Kidney (tissue), 14 donors: Measurements from ENCODE around the gene MPEG1. TPM values are rescaled to one million over a fixed set of nuclear protein-coding genes. Genes with fewer than 3 reads are reported as not detected.

Experiments used
- DNase-seq, 5 donors: peaks; one replicate each; pipeline ENCODE4 v3.0.0-alpha.2; 2013 to 2020
- FAIRE-seq: peaks from 2 replicates; lab custom pipeline; 2012; peaks lifted over from hg19 to GRCh38; lab: Jason Lieb, UNC
- H3K27ac ChIP-seq, 2 donors: one replicate each; pipeline ENCODE4 v1.7.0; 2013; ENCODE audit warnings: low read depth in 2 of 2, low read length in 2 of 2, inconsistent platforms in 1 of 2
- H3K27me3 ChIP-seq: one replicate; pipeline ENCODE4 v1.7.1; 2013; ENCODE audit warnings: low read length, inconsistent platforms; ENCODE audit not compliant: control insufficient read depth, insufficient read depth
- H3K36me3 ChIP-seq, 3 donors: one replicate each; pipeline versions ENCODE4 v1.7.0 to v1.7.1; 2013; ENCODE audit warnings: low read length in 3 of 3, control low read depth in 1 of 3, inconsistent platforms in 1 of 3; ENCODE audit not compliant: insufficient read depth in 3 of 3, control insufficient read depth in 2 of 3
- H3K4me1 ChIP-seq, 3 donors: one replicate each; pipeline versions ENCODE4 v1.7.0 to v1.7.1; 2013; ENCODE audit warnings: low read length in 3 of 3, inconsistent platforms in 1 of 3, low read depth in 1 of 3; ENCODE audit not compliant: control insufficient read depth in 2 of 3, insufficient read depth in 2 of 3
- H3K4me3 ChIP-seq, 3 donors: one replicate each; pipeline versions ENCODE4 v1.7.0 to v1.8.1; 2013; ENCODE audit warnings: low read length in 3 of 3, control low read depth in 1 of 3, inconsistent platforms in 1 of 3
- H3K9ac ChIP-seq, 3 donors: one replicate each; pipeline versions ENCODE4 v1.7.0 to v1.7.1; 2013; ENCODE audit warnings: low read length in 3 of 3, control low read depth in 1 of 3, inconsistent platforms in 1 of 3
- H3K9me3 ChIP-seq, 3 donors: one replicate each; pipeline versions ENCODE4 v1.7.0 to v1.7.1; 2013; ENCODE audit warnings: low read length in 3 of 3, control low read depth in 1 of 3, inconsistent platforms in 1 of 3; ENCODE audit not compliant: control insufficient read depth in 2 of 3, insufficient read depth in 1 of 3
- CTCF ChIP-seq: IDR thresholded peaks from 3 replicates; pipeline ENCODE4 v1.5.1; 2012; ENCODE audit warnings: mild to moderate bottlenecking, moderate library complexity, borderline replicate concordance; ENCODE audit not compliant: insufficient read depth; ENCODE audit errors: extremely low read depth
- intact Hi-C: fragments of 100-400 bp; cut with DNase I; formaldehyde crosslinking; loops from one replicate; pipeline ENCODE4 v1.11.1; 2022
- polyA plus RNA-seq: library from polyadenylated mRNA; stranded (reverse); fragments of 350-450 nt; fragmentation: Illumina TruSeq; extraction: RNeasy Lipid Tissue Mini Kit (QIAGEN cat#74804); gene quantifications from one replicate; pipeline ENCODE4 v1.2.3, GENCODE V29; 2014; ENCODE audit warnings: low read depth, low replicate concordance; ENCODE audit not compliant: insufficient read depth
- total RNA-seq: library from RNA; stranded (reverse); fragmentation: NEBNext Ultra II Directional; extraction: Animal tissue kit (Norgen Biotek cat#: 25700); gene quantifications from one replicate; pipeline ENCODE4 v1.2.1, GENCODE V29; 2021
- donor health status: control.
- donor health status: control.
- donor health status: control.
- donor health status: control.
- donor health status: control.
- donor health status: DM: yes; HTN: yes; CAD: no.
- donor health status: Normal renal cell carcinoma (clear cell type).

MPEG1 gene
- total and polyA plus RNA-seq, 2 donors from 2014 or later, result 2.6 to 33.1 TPM

DNA sequence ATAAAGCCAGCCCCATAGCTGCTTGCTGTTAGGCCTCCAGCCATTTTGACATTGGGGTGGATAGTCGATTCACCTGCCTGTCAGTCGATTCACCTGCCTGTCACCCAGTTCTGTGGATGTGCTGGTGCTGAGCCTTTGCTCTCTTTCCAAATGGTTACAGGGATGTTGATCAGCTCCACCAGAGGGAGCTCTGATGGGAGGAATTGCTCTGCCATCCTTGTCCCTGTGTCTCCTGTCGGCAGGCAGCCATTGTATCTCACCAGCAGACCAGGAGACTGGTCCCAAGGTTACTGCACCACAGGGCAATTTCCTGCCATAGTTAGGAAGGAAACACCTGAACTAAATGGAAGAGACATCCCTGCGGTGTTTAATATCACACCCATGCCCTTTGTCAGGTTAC is 6.1 kb downstream of the MPEG1 start:
- Histone ChIP-seq H3K4me1 (peaks cover 0 to 6% (median 0%) of the 10 kb centered on the region in 3 donors), H3K27ac (no peak overlapping the region), H3K9me3 (no peaks in the 10 kb centered on the region), H3K36me3 (peaks cover 5 to 8% (median 5%) of the 10 kb centered on the region in 3 donors), H3K9ac (no peak overlapping the region), H3K27me3 (no peaks in the 10 kb centered on the region), H3K4me3 (no peak overlapping the region)
- peak; percentile 60 for TF ChIP-seq CTCF
- no peak for FAIRE-seq
- peak in 1 of 5 donors; percentile 51 for DNase-seq
- intact Hi-C loops, result loop anchor here (5.0 kb wide), 1 partner anchor 34 kb away; the partner anchor contains the start of gene DTX4

- Histone ChIP-seq H3K9ac (no peak overlapping the region), H3K9me3 (no peaks in the 10 kb centered on the region), H3K27ac (no peak overlapping the region), H3K36me3 (peaks cover 5 to 11% (median 9%) of the 10 kb centered on the region in 3 donors), H3K27me3 (no peaks in the 10 kb centered on the region), H3K4me1 (peaks cover 0 to 6% (median 4%) of the 10 kb centered on the region in 3 donors), H3K4me3 (no peak overlapping the region)
- FAIRE-seq, result no peak
- no peak for DNase-seq
- TF ChIP-seq CTCF, result no peak
- intact Hi-C loops, result loop anchor here (5.0 kb wide), 1 partner anchor 33 kb away; the partner anchor contains the start of gene DTX4
Measured at GRCh38 chr11:59205648-59206047, 7.1 kb downstream of the MPEG1 start.

- no peak for FAIRE-seq
- no peak overlapping the region for H3K4me3 ChIP-seq
Measured at GRCh38 chr11:59204746-59205145, 8.0 kb downstream of the MPEG1 start.

More at GRCh38 chr11:59204746-59205145, 8.0 kb downstream of the MPEG1 start:
- intact Hi-C loops, result loop anchor here (5.0 kb wide), 1 partner anchor 32 kb away; the partner anchor contains the start of gene DTX4
- peaks cover 5 to 11% (median 9%) of the 10 kb centered on the region in 3 donors for H3K36me3 ChIP-seq
- no peaks in the 10 kb centered on the region for H3K9me3 ChIP-seq
- no peaks in the 10 kb centered on the region for H3K27me3 ChIP-seq
- DNase-seq, result no peak
- no peak for TF ChIP-seq CTCF
- H3K27ac ChIP-seq, result no peak overlapping the region
- no peak overlapping the region for H3K9ac ChIP-seq
- peaks cover 0 to 6% (median 4%) of the 10 kb centered on the region in 3 donors for H3K4me1 ChIP-seq
